Astrocyte (in vitro differentiated cells and primary cell): Measurements from ENCODE around the gene IQCH. TPM values are rescaled to one million over a fixed set of nuclear protein-coding genes. Genes with fewer than 3 reads are reported as not detected.

Experiments used
- DNase-seq: peaks from one replicate; pipeline ENCODE4 v3.0.0-alpha.2; 2010; ENCODE audit warnings: low read depth
- FAIRE-seq: peaks from 2 replicates; lab custom pipeline; 2011; peaks lifted over from hg19 to GRCh38; lab: Jason Lieb, UNC
- H2AFZ ChIP-seq: 2 replicates; pipeline ENCODE4 v1.6.0; 2012; ENCODE audit warnings: low read depth, low read length, inconsistent platforms
- H3K27ac ChIP-seq: 2 replicates; pipeline ENCODE4 v1.5.1; 2011; ENCODE audit warnings: low read depth, low read length, inconsistent platforms
- H3K27me3 ChIP-seq: 2 replicates; pipeline ENCODE4 v1.6.0; 2011; ENCODE audit warnings: low read length, inconsistent platforms; ENCODE audit not compliant: insufficient read depth
- H3K36me3 ChIP-seq: 2 replicates; pipeline ENCODE4 v1.5.1; 2011; ENCODE audit warnings: low read length, inconsistent platforms; ENCODE audit not compliant: insufficient read depth
- H3K4me1 ChIP-seq: 2 replicates; pipeline ENCODE4 v1.5.1; 2011; ENCODE audit warnings: low read length, inconsistent platforms; ENCODE audit not compliant: insufficient read depth
- H3K4me2 ChIP-seq: 2 replicates; pipeline ENCODE4 v1.6.0; 2012; ENCODE audit warnings: low read length, inconsistent platforms
- H3K4me3 ChIP-seq: 2 replicates; pipeline ENCODE4 v1.5.1; 2011; ENCODE audit warnings: low read depth, mild to moderate bottlenecking, low read length, inconsistent platforms; ENCODE audit not compliant: insufficient read depth
- H3K79me2 ChIP-seq: 2 replicates; pipeline ENCODE4 v1.6.0; 2012; ENCODE audit warnings: mild to moderate bottlenecking, low read length, inconsistent platforms; ENCODE audit not compliant: insufficient read depth
- H3K9ac ChIP-seq: 2 replicates; pipeline ENCODE4 v1.6.0; 2012; ENCODE audit warnings: mild to moderate bottlenecking, low read length, inconsistent platforms
- H3K9me3 ChIP-seq: 2 replicates; pipeline ENCODE4 v1.5.1; 2012; ENCODE audit warnings: low read depth, mild to moderate bottlenecking, low read length, inconsistent platforms; ENCODE audit not compliant: insufficient read depth
- H4K20me1 ChIP-seq: 2 replicates; pipeline ENCODE4 v1.6.0; 2012; ENCODE audit warnings: low read length, inconsistent platforms; ENCODE audit not compliant: insufficient read depth
- H3K27ac Mint-ChIP-seq: one replicate; pipeline ENCODE4 v1.8.0; 2021; ENCODE audit warnings: mild to moderate bottlenecking, mixed read lengths; ENCODE audit not compliant: unreplicated experiment
- H3K27me3 Mint-ChIP-seq: one replicate; pipeline ENCODE4 v1.8.0; 2021; ENCODE audit warnings: low read depth, mixed read lengths; ENCODE audit not compliant: unreplicated experiment
- H3K36me3 Mint-ChIP-seq: one replicate; pipeline ENCODE4 v1.8.0; 2021; ENCODE audit warnings: low read depth, mixed read lengths; ENCODE audit not compliant: unreplicated experiment
- H3K4me1 Mint-ChIP-seq: one replicate; pipeline ENCODE4 v1.8.0; 2021; ENCODE audit warnings: low read depth, mixed read lengths; ENCODE audit not compliant: unreplicated experiment
- H3K4me3 Mint-ChIP-seq: one replicate; pipeline ENCODE4 v1.8.0; 2021; ENCODE audit warnings: mild to moderate bottlenecking, moderate library complexity, mixed read lengths; ENCODE audit not compliant: unreplicated experiment
- H3K9me3 Mint-ChIP-seq: one replicate; pipeline ENCODE4 v1.8.0; 2021; ENCODE audit warnings: mild to moderate bottlenecking, mixed read lengths; ENCODE audit not compliant: unreplicated experiment
- EZH2 ChIP-seq: IDR thresholded peaks from 2 replicates; pipeline ENCODE4 v1.6.1; 2012; ENCODE audit warnings: mild to moderate bottlenecking, low read length, inconsistent platforms; ENCODE audit not compliant: insufficient read depth
- total RNA-seq: library from RNA; stranded (reverse); gene quantifications from 2 replicates; pipeline ENCODE4 v1.2.1, GENCODE V29; 2021
- TF ChIP-seq, protein P1 (sequence below): IDR thresholded peaks from 2 replicates; pipeline ENCODE4 v1.5.1; 2011; ENCODE audit warnings: low read depth, mild to moderate bottlenecking, inconsistent platforms, low read length, moderate library complexity; ENCODE audit not compliant: insufficient read depth

IQCH gene
- total RNA-seq, 1 donor from 2014 or later: 2.7 TPM

DNA sequence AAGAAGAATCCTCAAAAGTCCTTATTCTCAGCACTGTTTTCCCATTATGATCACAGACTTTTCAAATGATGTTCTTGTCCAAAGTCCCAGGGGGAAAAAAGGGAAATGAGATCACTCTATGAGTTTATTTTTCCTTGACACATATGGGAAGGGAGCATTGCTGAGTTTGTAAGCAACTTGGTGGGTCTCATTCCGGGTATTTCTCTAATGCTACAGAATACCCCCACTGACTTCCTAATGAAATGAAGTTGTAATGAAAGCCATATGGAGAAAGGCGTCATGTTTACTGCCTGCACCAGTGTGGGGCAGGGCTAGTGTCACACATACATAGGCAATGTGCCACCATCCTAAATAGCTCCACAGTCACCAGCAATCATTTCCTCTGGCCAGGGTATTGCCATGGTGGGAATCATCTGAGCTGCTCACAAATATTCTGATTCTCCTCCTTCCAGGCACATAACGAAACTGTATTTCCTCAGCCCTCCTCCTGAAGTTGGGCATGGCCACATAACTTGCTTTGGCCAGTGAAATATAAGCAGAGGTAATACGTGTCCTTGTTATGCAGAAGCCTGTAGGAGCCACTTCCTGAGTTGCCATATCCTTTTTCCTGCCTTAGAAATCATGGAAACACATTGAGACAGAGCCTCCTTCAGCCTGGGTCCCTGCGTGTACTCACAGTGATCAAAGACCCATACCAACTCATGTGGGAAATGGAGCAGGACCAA lies 225.4 kb downstream of the IQCH start:
- no peak for FAIRE-seq
- H3K9me3 ChIP-seq: no peaks in the 10 kb centered on the region
- Mint-ChIP-seq H3K36me3 (no peaks in the 10 kb centered on the region), H3K4me1 (no peaks in the 10 kb centered on the region), H3K27me3 (peaks cover 4% of the 10 kb centered on the region), H3K4me3 (no peak overlapping the region), H3K9me3 (peaks cover 3% of the 10 kb centered on the region), H3K27ac (no peak overlapping the region)
- H3K27ac ChIP-seq: no peak overlapping the region
- no peaks in the 10 kb centered on the region for H3K36me3 ChIP-seq
- no peaks in the 10 kb centered on the region for H4K20me1 ChIP-seq
- H3K9ac ChIP-seq: no peak overlapping the region
- no peak for DNase-seq
- TF ChIP-seq EZH2: no peak
- TF ChIP-seq, protein P1, sequence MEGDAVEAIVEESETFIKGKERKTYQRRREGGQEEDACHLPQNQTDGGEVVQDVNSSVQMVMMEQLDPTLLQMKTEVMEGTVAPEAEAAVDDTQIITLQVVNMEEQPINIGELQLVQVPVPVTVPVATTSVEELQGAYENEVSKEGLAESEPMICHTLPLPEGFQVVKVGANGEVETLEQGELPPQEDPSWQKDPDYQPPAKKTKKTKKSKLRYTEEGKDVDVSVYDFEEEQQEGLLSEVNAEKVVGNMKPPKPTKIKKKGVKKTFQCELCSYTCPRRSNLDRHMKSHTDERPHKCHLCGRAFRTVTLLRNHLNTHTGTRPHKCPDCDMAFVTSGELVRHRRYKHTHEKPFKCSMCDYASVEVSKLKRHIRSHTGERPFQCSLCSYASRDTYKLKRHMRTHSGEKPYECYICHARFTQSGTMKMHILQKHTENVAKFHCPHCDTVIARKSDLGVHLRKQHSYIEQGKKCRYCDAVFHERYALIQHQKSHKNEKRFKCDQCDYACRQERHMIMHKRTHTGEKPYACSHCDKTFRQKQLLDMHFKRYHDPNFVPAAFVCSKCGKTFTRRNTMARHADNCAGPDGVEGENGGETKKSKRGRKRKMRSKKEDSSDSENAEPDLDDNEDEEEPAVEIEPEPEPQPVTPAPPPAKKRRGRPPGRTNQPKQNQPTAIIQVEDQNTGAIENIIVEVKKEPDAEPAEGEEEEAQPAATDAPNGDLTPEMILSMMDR: no peak
- no peak overlapping the region for H3K4me3 ChIP-seq
- H2AFZ ChIP-seq: no peak overlapping the region
- H3K4me1 ChIP-seq: no peaks in the 10 kb centered on the region
- no peaks in the 10 kb centered on the region for H3K79me2 ChIP-seq
- no peaks in the 10 kb centered on the region for H3K27me3 ChIP-seq
- peak overlapping the region; percentile 46 for H3K4me2 ChIP-seq

DNA sequence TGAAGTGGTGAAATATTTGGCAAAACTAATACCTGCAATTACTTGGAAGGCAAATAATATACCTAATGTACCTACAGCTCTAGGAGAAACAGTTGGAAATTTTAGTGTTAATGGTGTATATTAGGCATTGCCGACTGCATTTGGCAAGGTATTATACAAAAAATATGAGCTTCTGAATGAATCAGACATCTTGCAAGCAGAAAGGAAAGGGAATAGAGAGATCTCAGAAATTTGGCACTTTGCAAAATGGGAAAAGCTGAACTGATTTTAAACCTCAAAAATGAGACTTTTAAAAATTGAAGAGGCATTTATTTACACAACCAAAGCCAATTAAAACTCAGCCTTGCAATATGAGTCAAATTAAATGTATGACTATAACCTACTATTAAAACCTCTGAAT lies 226.2 kb downstream of the IQCH start:
- Mint-ChIP-seq H3K4me1 (no peaks in the 10 kb centered on the region), H3K27me3 (peaks cover 4% of the 10 kb centered on the region), H3K27ac (no peak overlapping the region), H3K36me3 (no peaks in the 10 kb centered on the region), H3K9me3 (peaks cover 4% of the 10 kb centered on the region), H3K4me3 (no peak overlapping the region)
- H3K4me2 ChIP-seq: no peak overlapping the region
- H3K4me3 ChIP-seq: no peak overlapping the region
- no peak overlapping the region for H3K27ac ChIP-seq
- H3K27me3 ChIP-seq: no peaks in the 10 kb centered on the region
- H3K4me1 ChIP-seq: no peaks in the 10 kb centered on the region
- TF ChIP-seq EZH2: no peak
- TF ChIP-seq, protein P1: no peak
- H3K9ac ChIP-seq: no peak overlapping the region
- H4K20me1 ChIP-seq: no peaks in the 10 kb centered on the region
- H3K36me3 ChIP-seq: no peaks in the 10 kb centered on the region
- H2AFZ ChIP-seq: no peak overlapping the region
- no peak for DNase-seq
- H3K79me2 ChIP-seq: no peaks in the 10 kb centered on the region
- H3K9me3 ChIP-seq: no peaks in the 10 kb centered on the region
- no peak for FAIRE-seq

DNA sequence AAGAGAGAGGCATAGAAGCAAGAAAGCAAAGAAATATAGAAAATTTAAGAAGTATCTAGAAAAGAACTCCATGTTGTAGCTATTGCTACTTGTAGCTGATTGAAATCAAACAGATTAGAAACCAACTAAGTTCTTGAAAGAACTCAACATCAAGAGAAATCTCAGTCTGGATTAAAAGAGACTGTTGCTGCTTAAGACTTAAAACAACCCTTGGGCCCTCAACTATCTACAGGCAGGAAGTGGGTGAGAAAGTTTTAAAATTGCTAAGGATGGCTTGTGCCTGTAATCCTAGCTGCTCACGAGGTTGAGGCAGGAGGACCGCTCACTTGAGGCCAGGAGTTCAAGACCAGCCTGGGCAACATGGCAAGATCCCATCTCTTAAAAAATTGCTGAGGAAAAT lies 227.1 kb downstream of the IQCH start:
- Histone ChIP-seq H3K4me3 (no peak overlapping the region), H3K27ac (no peak overlapping the region), H3K36me3 (no peaks in the 10 kb centered on the region), H3K9me3 (no peaks in the 10 kb centered on the region), H3K4me2 (no peak overlapping the region), H3K79me2 (no peaks in the 10 kb centered on the region), H3K9ac (no peak overlapping the region), H3K27me3 (no peaks in the 10 kb centered on the region), H2AFZ (no peak overlapping the region), H4K20me1 (no peaks in the 10 kb centered on the region), H3K4me1 (no peaks in the 10 kb centered on the region)
- H3K27me3 Mint-ChIP-seq: peaks cover 4% of the 10 kb centered on the region
- no peak for TF ChIP-seq EZH2
- TF ChIP-seq, protein P1: no peak
- H3K36me3 Mint-ChIP-seq: no peaks in the 10 kb centered on the region
- no peak overlapping the region for H3K4me3 Mint-ChIP-seq
- H3K4me1 Mint-ChIP-seq: no peaks in the 10 kb centered on the region
- peaks cover 4% of the 10 kb centered on the region for H3K9me3 Mint-ChIP-seq
- DNase-seq: no peak
- no peak overlapping the region for H3K27ac Mint-ChIP-seq
- FAIRE-seq: no peak
